GM18907 (cell line): Measurements from ENCODE around the gene ABCC11.

Source experiments
- ATAC-seq: cut with Tn5 transposase; IDR thresholded peaks from one replicate; pipeline ENCODE4 v1.9.1; 2021; ENCODE audit warnings: mild to moderate bottlenecking, moderate library complexity; ENCODE audit not compliant: unreplicated experiment

Gene ABCC11

DNA sequence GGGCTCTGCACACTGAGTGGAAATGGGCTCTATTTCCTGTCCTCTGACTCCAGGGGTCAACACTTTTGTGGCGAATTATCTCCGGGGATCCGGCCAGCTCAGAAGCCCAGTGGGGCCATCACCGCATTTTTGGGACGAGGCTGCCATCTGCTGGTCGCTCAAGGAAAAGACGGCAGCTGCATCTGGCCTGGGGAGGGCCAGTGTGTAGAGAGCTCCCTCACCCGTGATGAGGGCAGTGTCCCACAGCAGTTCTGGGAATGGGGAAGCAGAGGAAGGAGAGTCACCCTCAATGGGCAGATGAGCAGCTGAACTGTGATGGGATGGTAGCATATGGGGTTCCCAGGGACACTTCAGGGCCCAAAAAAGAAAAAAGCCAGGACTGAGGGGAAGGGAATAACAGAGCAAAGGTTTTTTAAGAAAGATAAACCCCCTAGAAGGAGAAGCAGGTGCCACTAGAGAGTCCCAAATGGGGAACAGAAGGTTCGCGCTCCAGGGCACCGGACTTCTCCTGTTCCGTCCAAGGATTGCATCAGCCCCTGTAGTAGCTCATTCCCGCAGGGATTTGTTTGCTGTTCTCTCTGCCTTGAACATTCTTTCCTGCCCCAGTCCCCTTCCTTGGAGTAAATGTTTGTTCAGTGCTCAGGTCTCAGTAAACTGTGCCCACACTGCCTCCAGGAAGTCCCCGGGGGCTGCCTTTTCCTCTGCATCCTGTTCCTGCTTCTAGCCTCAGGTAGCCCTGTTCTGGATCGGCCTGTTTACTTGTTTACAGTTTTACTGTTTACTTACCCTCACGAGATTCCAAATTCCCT is 82.2 kb downstream of the ABCC11 start:
- ATAC-seq = peak; percentile 93

DNA sequence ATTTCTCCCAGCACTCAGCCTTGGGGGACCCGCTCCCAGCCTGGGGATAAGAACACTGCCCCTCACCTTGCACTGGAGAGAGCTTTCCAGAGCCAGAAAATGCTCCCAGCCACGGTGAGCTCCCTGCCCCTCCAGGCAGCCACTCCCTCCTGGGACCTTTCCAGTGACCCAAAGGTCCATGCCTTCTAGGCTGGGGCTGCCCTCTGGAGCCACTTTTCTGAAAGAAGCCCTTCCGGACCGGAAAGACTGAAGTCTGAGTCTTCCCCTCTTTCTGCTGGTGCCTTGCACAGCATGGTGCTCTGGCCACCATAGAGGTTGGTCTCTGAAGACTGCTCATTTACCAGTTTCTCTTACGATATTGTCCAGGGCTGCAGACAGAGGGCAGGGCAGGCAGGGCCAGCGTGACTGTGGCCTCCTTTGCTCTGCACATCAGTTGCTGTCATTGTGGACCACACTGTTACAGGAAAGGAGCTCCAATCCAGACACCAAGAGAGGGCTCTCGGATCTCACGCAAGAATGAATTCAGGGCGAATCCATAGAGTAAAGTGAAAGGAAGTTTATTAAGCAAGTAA is 84.4 kb downstream of the ABCC11 start:
- no peak for ATAC-seq

- no peak for ATAC-seq
Observed at GRCh38 chr16:48161906-48162305, 85.4 kb downstream of the ABCC11 start.

DNA sequence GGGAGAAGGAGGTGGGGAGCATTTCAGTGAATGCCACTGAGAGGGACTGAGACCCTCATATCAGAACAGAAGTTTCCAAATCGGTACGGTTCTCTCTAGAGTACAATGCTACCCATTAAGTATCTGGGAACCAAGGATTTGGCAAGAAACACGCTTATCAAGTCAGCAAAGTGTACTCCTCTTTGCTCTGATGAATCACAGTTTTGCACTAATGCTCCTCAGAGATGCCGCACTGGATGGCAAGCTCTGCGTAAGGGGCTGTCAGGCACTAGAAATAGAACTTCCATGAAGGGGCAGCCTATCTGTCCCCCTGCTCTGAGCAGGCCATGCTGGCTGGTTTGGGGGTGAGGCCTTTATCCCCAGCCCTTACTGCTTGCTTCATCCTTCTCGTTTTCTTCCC is 86.8 kb downstream of the ABCC11 start:
- no peak for ATAC-seq

DNA sequence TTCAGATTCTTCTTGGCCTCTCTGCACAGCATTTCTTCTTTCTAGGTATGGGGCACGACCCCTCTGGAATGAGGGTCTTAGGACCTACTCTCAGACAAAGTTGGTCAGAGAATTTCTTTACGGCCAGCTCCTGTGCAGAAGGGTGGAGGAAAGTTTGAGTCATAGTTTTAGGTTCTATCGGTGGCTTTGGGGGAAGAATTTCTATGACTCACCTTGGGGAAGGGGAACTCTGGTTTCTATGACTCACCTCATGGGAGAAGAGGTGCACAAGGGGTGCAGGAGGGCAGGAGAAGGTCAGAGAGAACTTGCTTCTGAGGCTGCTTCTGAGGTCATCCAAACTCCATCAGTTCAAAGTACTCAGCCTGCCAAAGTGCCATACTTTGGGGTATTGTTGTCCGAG is 89.0 kb downstream of the ABCC11 start:
- peak; percentile 77 for ATAC-seq

- no peak for ATAC-seq
Observed at GRCh38 chr16:48157794-48158193, 89.5 kb downstream of the ABCC11 start.

GRCh38 chr16:48157302-48157701 is 90.0 kb downstream of the ABCC11 start:
- no peak for ATAC-seq

GRCh38 chr16:48156790-48157209 is 90.5 kb downstream of the ABCC11 start:
- peak; percentile 53 for ATAC-seq

DNA sequence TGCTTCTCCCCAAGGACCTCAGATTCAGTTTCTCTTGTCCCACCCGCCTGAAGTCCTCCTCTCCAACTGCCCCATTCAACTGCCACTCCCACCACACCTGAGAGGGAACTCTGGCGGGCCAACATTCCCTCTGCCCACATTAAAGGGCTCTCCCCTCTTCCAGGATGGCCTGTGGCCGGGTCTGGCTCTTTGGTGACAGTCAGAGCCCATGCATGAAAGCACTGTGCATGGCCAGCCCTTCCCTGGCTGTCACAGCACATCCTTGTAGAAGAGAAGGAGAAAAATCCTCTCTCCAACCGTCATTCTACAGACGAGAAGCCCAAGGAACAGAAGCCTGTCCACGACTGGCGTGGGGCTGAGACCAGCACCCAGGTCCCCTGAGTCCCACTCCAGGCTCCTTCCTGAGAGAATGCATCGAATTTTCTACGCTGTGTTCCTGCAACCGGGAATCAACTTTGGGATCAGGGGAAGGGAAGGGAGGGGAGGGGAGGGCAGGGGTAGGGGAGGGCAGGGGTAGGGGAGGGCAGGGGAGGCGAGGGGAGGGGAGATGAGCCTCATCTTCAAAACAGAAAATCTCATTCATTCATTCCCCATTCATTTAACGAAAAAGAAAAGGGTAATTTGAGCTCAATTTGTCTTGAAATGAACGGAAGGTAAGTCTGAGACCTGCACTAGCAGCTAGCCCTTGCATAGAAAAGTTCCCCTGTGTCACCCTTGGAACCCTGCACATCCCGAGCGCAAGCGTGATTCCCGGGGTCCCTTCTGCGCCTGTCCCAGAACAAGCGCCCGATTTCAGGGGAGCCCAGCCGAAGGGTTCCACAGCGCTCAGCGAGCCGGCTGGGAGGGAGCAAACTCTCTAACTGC is 91.2 kb downstream of the ABCC11 start, which contains the start of gene ABCC12:
TSS of gene ABCC12 (minus strand) at position 68 of the 864 bp plus-strand sequence. CDS start 9,569 bp downstream, outside the sequence.
- no peak for ATAC-seq

DNA sequence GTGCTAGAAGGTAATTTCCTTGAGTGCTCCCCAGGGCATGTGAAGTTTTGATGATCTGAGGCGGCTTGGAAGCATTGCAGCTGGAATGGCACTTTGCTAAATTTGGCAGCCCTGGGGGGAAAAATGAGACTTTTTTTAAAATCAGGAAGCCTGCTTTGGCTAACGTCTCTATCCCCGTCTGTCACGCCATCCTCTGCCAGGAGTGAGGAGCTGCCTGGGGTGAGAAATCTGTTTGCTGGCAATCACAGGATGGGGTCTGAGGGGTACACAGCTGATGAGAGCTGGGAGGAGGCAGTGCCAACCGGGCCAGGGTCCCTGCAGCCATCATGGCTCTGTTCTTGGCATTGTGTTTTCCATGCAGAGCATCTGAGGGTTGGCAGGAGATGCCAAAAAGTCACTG is 93.6 kb downstream of the ABCC11 start:
- ATAC-seq = no peak

GRCh38 chr16:48152226-48152625 is 95.1 kb downstream of the ABCC11 start:
- no peak for ATAC-seq

GRCh38 chr16:48150707-48151106 is 96.6 kb downstream of the ABCC11 start:
- no peak for ATAC-seq

- no peak for ATAC-seq
Observed at GRCh38 chr16:48146710-48147109, 100.6 kb downstream of the ABCC11 start.

DNA sequence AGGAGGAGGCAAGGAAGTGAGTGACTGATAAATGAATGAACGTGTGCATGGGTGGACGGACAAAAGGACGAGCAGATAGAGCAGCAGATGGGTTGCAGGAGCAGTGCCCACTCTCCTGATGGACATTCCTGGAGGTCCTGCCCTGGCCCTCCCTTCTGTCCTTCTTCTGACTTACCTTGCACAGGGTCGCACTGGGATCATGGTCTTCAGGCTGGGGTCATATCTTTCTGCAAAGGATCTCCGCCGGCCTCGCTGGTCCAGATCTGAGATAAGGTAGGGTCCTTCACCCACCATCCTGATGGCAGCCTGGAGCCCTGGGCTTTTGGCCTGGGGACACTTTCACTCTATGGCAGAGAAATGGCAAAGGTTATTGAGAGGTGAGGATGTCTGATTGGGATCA is 101.2 kb downstream of the ABCC11 start:
- ATAC-seq = no peak

- no peak for ATAC-seq
Observed at GRCh38 chr16:48143812-48144368, 103.4 kb downstream of the ABCC11 start.

GRCh38 chr16:48140821-48141220 is 106.5 kb downstream of the ABCC11 start:
- no peak for ATAC-seq

DNA sequence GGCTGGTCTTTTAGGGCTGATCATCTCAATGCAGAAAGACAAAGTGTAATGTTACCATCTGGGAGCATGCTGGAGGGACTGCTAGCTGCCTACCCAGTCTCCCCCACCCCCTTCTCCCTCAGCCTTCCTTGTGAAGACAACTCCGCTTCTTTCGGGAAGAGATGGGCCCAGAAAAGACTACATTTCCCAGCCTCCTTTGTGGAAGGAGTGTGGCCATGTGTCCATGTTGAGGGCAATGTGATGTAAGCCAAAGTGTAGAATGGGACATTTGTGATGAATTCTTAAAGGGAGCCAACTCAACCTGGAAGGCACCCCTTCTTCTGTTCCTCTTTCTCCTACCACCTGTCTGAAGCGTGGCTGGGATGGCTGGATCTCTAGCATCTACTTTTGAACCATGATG is 107.8 kb downstream of the ABCC11 start:
- ATAC-seq = no peak

GRCh38 chr16:48138543-48138942 is 108.8 kb downstream of the ABCC11 start:
- no peak for ATAC-seq

DNA sequence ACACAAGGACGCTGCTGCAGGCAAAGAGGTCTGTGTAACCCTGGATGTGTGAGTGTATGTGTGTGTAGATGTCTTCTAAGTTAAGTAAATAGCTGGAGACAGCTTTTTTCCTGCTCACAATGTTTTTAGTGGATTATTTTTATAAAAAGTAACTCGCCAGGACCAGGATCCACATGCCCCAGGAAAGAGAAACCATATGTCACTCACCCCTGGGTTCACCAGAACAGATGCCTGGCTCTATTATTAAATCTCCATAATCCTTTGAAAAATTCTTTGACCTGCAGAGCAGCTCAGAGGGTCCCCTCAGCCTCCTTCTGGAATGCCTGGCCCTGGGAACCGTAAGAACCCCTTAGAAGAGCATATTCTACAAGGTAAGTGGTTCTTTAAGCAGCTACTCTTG is 109.5 kb downstream of the ABCC11 start:
- no peak for ATAC-seq

DNA sequence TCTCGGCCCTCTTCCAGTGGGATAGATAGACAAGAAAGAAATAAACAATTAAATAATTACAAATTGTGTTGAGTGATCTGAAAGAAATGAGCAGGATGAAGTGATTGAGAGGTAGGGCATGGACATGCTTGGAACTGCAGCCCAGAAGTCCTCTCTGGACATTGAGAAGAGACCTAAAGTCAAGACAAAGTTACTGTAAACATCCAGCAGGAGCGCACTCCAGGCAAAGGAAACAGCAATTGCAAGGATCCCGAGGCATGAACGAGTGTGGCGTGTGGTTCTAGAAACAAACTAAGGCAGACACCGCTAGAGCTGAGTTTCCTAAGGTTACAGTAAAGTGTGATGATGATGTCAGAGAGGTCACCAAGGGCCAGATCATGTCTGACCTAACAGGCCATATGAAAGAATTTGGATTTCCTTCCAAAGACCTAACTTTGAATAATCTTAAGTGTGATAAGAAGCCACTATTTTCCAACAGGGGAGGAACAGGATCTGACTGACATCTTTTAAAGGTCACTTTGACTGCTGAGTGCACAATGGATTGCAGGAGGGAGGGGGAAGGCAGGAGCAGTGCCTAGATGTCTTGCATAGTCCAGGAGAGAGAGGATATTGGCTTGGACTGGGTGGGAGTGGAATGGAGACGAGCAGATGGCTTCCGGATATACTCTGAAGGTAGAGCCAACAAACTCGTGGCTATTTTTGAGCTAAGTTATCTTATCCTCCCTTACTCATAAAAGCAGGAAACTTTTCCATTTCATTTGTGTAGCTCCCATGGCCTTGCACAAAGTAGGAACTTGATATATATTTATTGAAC is 110.6 kb downstream of the ABCC11 start:
- ATAC-seq = no peak
